ENCODE results near the gene ADK.

DNA sequence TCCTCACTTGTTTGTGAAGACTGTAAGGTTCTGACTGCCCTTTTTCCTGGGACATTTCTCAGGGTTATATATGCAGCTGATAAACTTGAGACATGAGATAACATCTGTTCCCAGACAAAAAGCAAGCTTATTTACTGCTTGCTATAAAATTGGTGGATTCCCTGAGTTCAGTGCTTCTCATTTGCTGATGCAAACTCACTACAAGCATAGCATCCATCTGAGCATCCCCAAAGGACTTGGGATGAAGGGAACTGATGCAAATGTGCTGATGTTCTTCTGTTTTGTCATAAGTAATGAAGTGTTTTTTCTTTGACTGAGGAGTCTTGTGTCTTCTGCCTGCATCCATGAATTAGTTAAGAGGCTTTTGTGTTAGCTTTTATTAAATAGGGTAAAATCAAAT is 183.2 kb downstream of the ADK start:
- TF ChIP-seq, protein P1, sequence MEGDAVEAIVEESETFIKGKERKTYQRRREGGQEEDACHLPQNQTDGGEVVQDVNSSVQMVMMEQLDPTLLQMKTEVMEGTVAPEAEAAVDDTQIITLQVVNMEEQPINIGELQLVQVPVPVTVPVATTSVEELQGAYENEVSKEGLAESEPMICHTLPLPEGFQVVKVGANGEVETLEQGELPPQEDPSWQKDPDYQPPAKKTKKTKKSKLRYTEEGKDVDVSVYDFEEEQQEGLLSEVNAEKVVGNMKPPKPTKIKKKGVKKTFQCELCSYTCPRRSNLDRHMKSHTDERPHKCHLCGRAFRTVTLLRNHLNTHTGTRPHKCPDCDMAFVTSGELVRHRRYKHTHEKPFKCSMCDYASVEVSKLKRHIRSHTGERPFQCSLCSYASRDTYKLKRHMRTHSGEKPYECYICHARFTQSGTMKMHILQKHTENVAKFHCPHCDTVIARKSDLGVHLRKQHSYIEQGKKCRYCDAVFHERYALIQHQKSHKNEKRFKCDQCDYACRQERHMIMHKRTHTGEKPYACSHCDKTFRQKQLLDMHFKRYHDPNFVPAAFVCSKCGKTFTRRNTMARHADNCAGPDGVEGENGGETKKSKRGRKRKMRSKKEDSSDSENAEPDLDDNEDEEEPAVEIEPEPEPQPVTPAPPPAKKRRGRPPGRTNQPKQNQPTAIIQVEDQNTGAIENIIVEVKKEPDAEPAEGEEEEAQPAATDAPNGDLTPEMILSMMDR (IDR thresholded peaks at IDR 0.05) = no peak
- TF ChIP-seq EP300 (IDR thresholded peaks at IDR 0.05) (no peak), POLR2A (IDR thresholded peaks at IDR 0.05) (no peak), POLR2AphosphoS5 (IDR thresholded peaks at IDR 0.05) (no peak)

All from stomach (tissue), 4 donors.